A673 (cell line): ENCODE data around the gene ARHGEF28.

ENCODE experiments used
- EZH2 ChIP-seq: fragments of 200-600 bp; sonication (generic); IDR thresholded peaks from 2 replicates; pipeline ENCODE4 v1.6.1; 2017; ENCODE audit warnings: borderline replicate concordance, low read depth, mild to moderate bottlenecking, mixed read lengths, antibody characterized with exemption, low read length; ENCODE audit not compliant: poor library complexity, severe bottlenecking
- TF ChIP-seq, protein P1 (sequence below): fragments of 300-800, 200-600 bp; sonication (generic); conservative IDR thresholded peaks from 2 replicates; pipeline ENCODE4 v1.5.1; 2017; ENCODE audit warnings: low read depth, mild to moderate bottlenecking, antibody characterized with exemption, low read length, moderate library complexity, mixed read lengths

DNA sequence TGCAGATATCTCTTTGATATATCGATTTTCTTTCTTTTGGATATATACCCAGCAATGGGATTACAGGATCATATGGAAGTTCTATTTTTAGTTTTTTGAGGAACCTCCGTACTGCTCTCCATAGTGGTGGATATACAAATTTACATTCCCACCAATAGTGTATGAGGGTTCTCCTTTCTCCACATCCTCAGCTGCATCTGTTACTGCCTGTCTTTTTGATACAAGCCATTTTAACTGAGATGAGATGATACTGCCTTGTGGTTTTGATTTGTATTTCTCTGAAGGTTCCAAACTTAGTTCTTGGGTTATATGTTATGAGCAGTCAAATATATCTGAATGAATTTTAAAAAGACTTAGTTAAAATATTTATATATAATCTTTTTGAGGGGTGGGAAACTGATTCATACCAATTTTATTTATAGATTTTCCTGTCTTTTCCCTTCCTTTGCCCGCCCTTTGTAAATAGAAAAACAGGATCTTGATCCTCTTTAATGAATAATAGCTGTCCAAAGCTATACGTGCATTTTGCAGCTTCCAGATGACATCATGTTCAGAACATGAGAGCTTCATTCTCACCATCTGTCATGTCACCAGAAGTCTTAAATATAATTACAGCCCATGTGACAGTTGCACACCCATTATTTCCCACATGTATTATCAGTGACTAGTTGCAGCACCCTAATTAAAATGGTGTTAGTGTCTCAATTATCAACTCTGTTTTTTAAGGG lies 6.2 kb upstream of the ARHGEF28 start:
- TF ChIP-seq, protein P1, sequence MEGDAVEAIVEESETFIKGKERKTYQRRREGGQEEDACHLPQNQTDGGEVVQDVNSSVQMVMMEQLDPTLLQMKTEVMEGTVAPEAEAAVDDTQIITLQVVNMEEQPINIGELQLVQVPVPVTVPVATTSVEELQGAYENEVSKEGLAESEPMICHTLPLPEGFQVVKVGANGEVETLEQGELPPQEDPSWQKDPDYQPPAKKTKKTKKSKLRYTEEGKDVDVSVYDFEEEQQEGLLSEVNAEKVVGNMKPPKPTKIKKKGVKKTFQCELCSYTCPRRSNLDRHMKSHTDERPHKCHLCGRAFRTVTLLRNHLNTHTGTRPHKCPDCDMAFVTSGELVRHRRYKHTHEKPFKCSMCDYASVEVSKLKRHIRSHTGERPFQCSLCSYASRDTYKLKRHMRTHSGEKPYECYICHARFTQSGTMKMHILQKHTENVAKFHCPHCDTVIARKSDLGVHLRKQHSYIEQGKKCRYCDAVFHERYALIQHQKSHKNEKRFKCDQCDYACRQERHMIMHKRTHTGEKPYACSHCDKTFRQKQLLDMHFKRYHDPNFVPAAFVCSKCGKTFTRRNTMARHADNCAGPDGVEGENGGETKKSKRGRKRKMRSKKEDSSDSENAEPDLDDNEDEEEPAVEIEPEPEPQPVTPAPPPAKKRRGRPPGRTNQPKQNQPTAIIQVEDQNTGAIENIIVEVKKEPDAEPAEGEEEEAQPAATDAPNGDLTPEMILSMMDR, result no peak
- no peak for TF ChIP-seq EZH2
